B cell (primary cell): ENCODE measurements around the gene IL5RA. TPM values are rescaled to one million over a fixed set of nuclear protein-coding genes. Genes with fewer than 3 reads are reported as not detected.

Source experiments
- ATAC-seq: fragments of 200-7000 bp; cut with Tn5 transposase; one replicate; pipeline ENCODE4 v1.10.0; 2021; ENCODE audit warnings: low read depth, mild to moderate bottlenecking, moderate number of reproducible peaks, moderate library complexity
- CTCF ChIA-PET: fragments of 350-600 bp; sonication (Branson Sonifier 250); formaldehyde crosslinking; loops from one replicate; lab custom pipeline; 2021; ENCODE audit warnings: antibody characterized with exemption, inconsistent platforms; lab: Charles Lee
- POLR2A ChIA-PET: fragments of 350-600 bp; sonication (Branson Sonifier 250); formaldehyde crosslinking; loops from one replicate; lab custom pipeline; 2021; ENCODE audit warnings: antibody characterized with exemption; lab: Charles Lee
- DNase-seq: peaks from one replicate; pipeline ENCODE4 v3.0.0; 2013
- H2AFZ ChIP-seq: 2 replicates; pipeline ENCODE4 v1.6.1; 2012; ENCODE audit warnings: mild to moderate bottlenecking, low read depth, low read length; ENCODE audit not compliant: insufficient read depth, poor library complexity, severe bottlenecking
- H3K27ac ChIP-seq, 2 donors: 1 replicate in 1 of 2; 2 replicates in 1 of 2; pipeline ENCODE4 v1.5.1; 2012 to 2013; ENCODE audit warnings: low read length in 2 of 2, mild to moderate bottlenecking in 2 of 2, moderate library complexity in 1 of 2
- H3K27me3 ChIP-seq, 4 experiments: fragments of 200-600 bp in 1 of 4; sonication (generic) in 1 of 4; replicated peaks in 1 of 4; 1 replicate in 2 of 4; 2 replicates in 2 of 4; pipeline versions ENCODE4 v1.6.1 to v1.7.0; 2013 to 2016; ENCODE audit warnings: low read length in 3 of 4, mild to moderate bottlenecking in 2 of 4, mixed read lengths in 1 of 4, moderate library complexity in 1 of 4; ENCODE audit not compliant: insufficient read depth in 4 of 4, control insufficient read depth in 3 of 4; ENCODE audit errors: control extremely low read depth in 1 of 4
- H3K36me3 ChIP-seq, 2 experiments: replicated peaks in 1 of 2; 1 replicate in 1 of 2; 2 replicates in 1 of 2; pipeline versions ENCODE4 v1.6.1 to v1.7.1; 2013; ENCODE audit warnings: low read length in 1 of 2; ENCODE audit not compliant: insufficient read depth in 2 of 2, control insufficient read depth in 1 of 2; ENCODE audit errors: control extremely low read depth in 1 of 2, extremely low read depth in 1 of 2
- H3K4me1 ChIP-seq, 2 donors: fragments of 200-600 bp in 1 of 2; sonication (generic) in 1 of 2; 1 replicate in 1 of 2; 2 replicates in 1 of 2; pipeline versions ENCODE4 v1.5.1 to v1.6.1; 2013 to 2017; ENCODE audit warnings: low read length in 2 of 2; ENCODE audit not compliant: control insufficient read depth in 2 of 2, insufficient read depth in 2 of 2
- H3K4me2 ChIP-seq: replicated peaks from 2 replicates; pipeline ENCODE3; 2012; ENCODE audit warnings: mild to moderate bottlenecking, low read depth, low read length; ENCODE audit not compliant: poor library complexity, severe bottlenecking
- H3K4me3 ChIP-seq, 5 experiments: fragments of 200-600 bp in 1 of 5; sonication (generic) in 1 of 5; 1 replicate in 3 of 5; 2 replicates in 2 of 5; pipeline versions ENCODE4 v1.5.1 to v1.7.0; 2011 to 2016; ENCODE audit warnings: low read length in 4 of 5, mild to moderate bottlenecking in 4 of 5, low read depth in 2 of 5, control low read depth in 1 of 5, moderate library complexity in 1 of 5; ENCODE audit not compliant: insufficient read depth in 1 of 5; ENCODE audit errors: control extremely low read depth in 1 of 5, extremely low read depth in 1 of 5
- H3K79me2 ChIP-seq: fragments of 200-600 bp; sonication (generic); one replicate; pipeline ENCODE4 v1.6.0; 2016; ENCODE audit warnings: low read length; ENCODE audit not compliant: control insufficient read depth, insufficient read depth
- H3K9ac ChIP-seq: fragments of 200-600 bp; sonication (generic); 2 replicates; pipeline ENCODE4 v1.6.1; 2017; ENCODE audit warnings: mild to moderate bottlenecking, low read length, moderate library complexity
- H3K9me3 ChIP-seq, 3 donors: one replicate each; pipeline versions ENCODE4 v1.6.1 to v1.7.1; 2013; ENCODE audit warnings: low read length in 2 of 3; ENCODE audit not compliant: control insufficient read depth in 2 of 3, insufficient read depth in 1 of 3; ENCODE audit errors: control extremely low read depth in 1 of 3
- H4K20me1 ChIP-seq: 2 replicates; pipeline ENCODE4 v1.6.0; 2012; ENCODE audit warnings: mild to moderate bottlenecking, low read length; ENCODE audit not compliant: insufficient read depth, control insufficient read depth, poor library complexity, severe bottlenecking
- H3K27ac Mint-ChIP-seq: one replicate; pipeline ENCODE4 v1.8.0; 2021; ENCODE audit warnings: mixed read lengths
- H3K27me3 Mint-ChIP-seq: one replicate; pipeline ENCODE4 v1.8.0; 2021; ENCODE audit warnings: mixed read lengths
- H3K4me1 Mint-ChIP-seq: one replicate; pipeline ENCODE4 v1.8.0; 2021; ENCODE audit warnings: mixed read lengths
- H3K4me3 Mint-ChIP-seq: one replicate; pipeline ENCODE4 v1.8.0; 2021; ENCODE audit warnings: mixed read lengths
- H3K9me3 Mint-ChIP-seq: one replicate; pipeline ENCODE4 v1.8.0; 2022; ENCODE audit warnings: mixed read lengths; ENCODE audit not compliant: insufficient read depth
- CTCF ChIP-seq: fragments of 200-600 bp; IDR thresholded peaks from one replicate; pipeline ENCODE4 v1.8.0; 2022; ENCODE audit warnings: antibody characterized with exemption, mild to moderate bottlenecking
- EZH2 ChIP-seq: IDR thresholded peaks from 2 replicates; pipeline ENCODE4 v1.6.1; 2012; ENCODE audit warnings: borderline replicate concordance, low read depth, mild to moderate bottlenecking, moderate library complexity, low read length; ENCODE audit not compliant: insufficient read depth, poor library complexity, severe bottlenecking
- WGBS: methylation state at CpG from one replicate; pipeline ENCODE4 v1.1.5; 2013; ENCODE audit warnings: missing lambda C conversion rate; ENCODE audit not compliant: insufficient coverage; 5-methylcytosine and 5-hydroxymethylcytosine counted together
- intact Hi-C: fragments of 100-400 bp; cut with micrococcal nuclease; formaldehyde crosslinking; loops from one replicate; pipeline ENCODE4 v1.10.0; 2022
- polyA plus RNA-seq: library from polyadenylated mRNA; depleted of rRNA; stranded (reverse); fragments of >200 nt; gene quantifications from 2 replicates; pipeline ENCODE4 v1.2.3, GENCODE V29; 2012
- total RNA-seq, 2 donors: library from RNA; stranded (reverse); fragments of 120-200 nt in 1 of 2; gene quantifications; 1 replicate in 1 of 2; 2 replicates in 1 of 2; pipeline versions ENCODE4 v1.2.3 to v1.2.4, GENCODE V29; 2013 to 2022

IL5RA gene
- total and polyA plus RNA-seq, 2 donors (not counting 1 experiment from before 2014, with no cell fraction given): 1.0 to 2.6 TPM

- TF ChIP-seq CTCF (no peak), EZH2 (no peak)
Measured at GRCh38 chr3:3087279-3087678, 22.9 kb downstream of the IL5RA start.

GRCh38 chr3:3086239-3086638 is 23.9 kb downstream of the IL5RA start:
- Histone ChIP-seq H3K36me3 (no peaks in the 10 kb centered on the region), H3K79me2 (no peaks in the 10 kb centered on the region), H2AFZ (no peak overlapping the region), H4K20me1 (no peaks in the 10 kb centered on the region), H3K9ac (no peak overlapping the region), H3K4me1 (peaks cover 34 to 35% of the 10 kb centered on the region in 2 donors), H3K27me3 (no peaks in the 10 kb centered on the region), H3K9me3 (no peaks in the 10 kb centered on the region), H3K4me3 (no peak overlapping the region), H3K27ac (no peak overlapping the region), H3K4me2 (no peak overlapping the region)
- CTCF ChIA-PET: no interaction called here
- H3K9me3 Mint-ChIP-seq: no peaks in the 10 kb centered on the region
- H3K4me3 Mint-ChIP-seq: no peak overlapping the region
- intact Hi-C loops: no loop called here
- POLR2A ChIA-PET: no interaction called here
- H3K4me1 Mint-ChIP-seq: peaks cover 44% of the 10 kb centered on the region
- H3K27ac Mint-ChIP-seq: no peak overlapping the region
- no peak for ATAC-seq
- 83% methylated on average over 2 of the region's 6 CpGs for WGBS
- DNase-seq: no peak
- H3K27me3 Mint-ChIP-seq: no peaks in the 10 kb centered on the region
- TF ChIP-seq EZH2: no peak
- no peak for TF ChIP-seq CTCF

More at GRCh38 chr3:3087279-3087678, 22.9 kb downstream of the IL5RA start:
- H3K9me3 ChIP-seq: no peaks in the 10 kb centered on the region
- H4K20me1 ChIP-seq: no peaks in the 10 kb centered on the region
- H3K27me3 ChIP-seq: no peaks in the 10 kb centered on the region
- H3K4me1 ChIP-seq: peaks cover 24 to 25% of the 10 kb centered on the region in 2 donors
- H3K9ac ChIP-seq: no peak overlapping the region
- ChIA-PET POLR2A (interaction anchor here (0.6 kb wide), 1 partner anchor 27 kb away, joined by 3 read pairs; no protein-coding TSS in a partner anchor), CTCF (no interaction called here)
- H3K4me3 ChIP-seq: no peak overlapping the region
- Mint-ChIP-seq H3K4me1 (peaks cover 33% of the 10 kb centered on the region), H3K27me3 (no peaks in the 10 kb centered on the region), H3K9me3 (no peaks in the 10 kb centered on the region), H3K27ac (no peak overlapping the region), H3K4me3 (no peak overlapping the region)
- intact Hi-C loops: no loop called here
- no peak overlapping the region for H3K27ac ChIP-seq
- no peak for DNase-seq
- H3K4me2 ChIP-seq: no peak overlapping the region
- H3K79me2 ChIP-seq: no peaks in the 10 kb centered on the region
- H3K36me3 ChIP-seq: no peaks in the 10 kb centered on the region
- no peak for ATAC-seq
- no peak overlapping the region for H2AFZ ChIP-seq
